Uterus (tissue), 2 donors: ENCODE data around the gene ZNF407.

Source experiments
- CTCF ChIP-seq, 4 experiments: fragments of 200-600 bp in 2 of 4; fragments of 450-650 bp in 2 of 4; sonication (generic) in 2 of 4; IDR thresholded peaks; one replicate each; pipeline ENCODE4 v1.5.1; 2016 to 2019; ENCODE audit warnings: antibody characterized with exemption in 4 of 4, mild to moderate bottlenecking in 2 of 4, moderate library complexity in 1 of 4
- POLR2A ChIP-seq, 2 donors: fragments of 450-650 bp; IDR thresholded peaks; one replicate each; pipeline ENCODE4 v1.6.1; 2016; ENCODE audit warnings: antibody characterized with exemption in 2 of 2, mild to moderate bottlenecking in 1 of 2, moderate library complexity in 1 of 2

- TF ChIP-seq CTCF (IDR thresholded peaks at IDR 0.05) (no peak), POLR2A (IDR thresholded peaks at IDR 0.05) (no peak)
Observed at GRCh38 chr18:74558096-74558495, 39.6 kb upstream of the ZNF407 start.
